ENCODE data around the gene KCNH5.

DNA sequence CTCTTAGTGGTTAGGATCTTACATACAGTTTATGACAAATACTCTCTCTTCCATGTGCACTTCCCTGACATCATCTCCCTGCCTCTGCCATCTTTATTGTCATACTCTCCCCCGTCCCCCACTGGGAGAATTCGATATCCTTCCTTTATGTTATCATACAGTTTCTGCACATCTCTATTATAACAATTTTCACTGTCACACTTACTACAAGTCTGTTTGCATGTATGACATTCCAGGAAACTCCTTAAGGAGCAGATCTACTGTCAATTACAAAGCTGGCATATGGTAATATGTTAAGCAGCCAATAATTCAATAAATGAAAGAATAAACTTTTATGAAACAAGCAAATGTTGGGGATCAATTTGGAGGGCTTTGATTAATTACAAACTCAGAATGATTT is 91.1 kb downstream of the KCNH5 start:
- TF ChIP-seq CTCF (IDR thresholded peaks at IDR 0.05) (no peak), POLR2A (IDR thresholded peaks at IDR 0.05) (no peak)
